GM12878 (cell line): ENCODE results near the gene EPHA1. TPM values are rescaled to one million over a fixed set of nuclear protein-coding genes. Genes with fewer than 3 reads are reported as not detected.

ENCODE experiments used
- ATAC-seq: fragments of 200-7000 bp; cut with Tn5 transposase; 3 replicates; pipeline ENCODE4 v1.9.1; 2020; ENCODE audit warnings: mild to moderate bottlenecking, moderate library complexity
- BruUV-seq: library from RNA; stranded (reverse); fragments of 400-500 nt; replicated peaks from 2 replicates; lab custom pipeline; 2021; lab: Mats Ljungman, UMichigan
- CTCF ChIA-PET: fragments of 300-600 bp; sonication (Branson Sonifier 250); formaldehyde crosslinking; extraction: SDS; loops from one replicate; lab custom pipeline; 2021; ENCODE audit warnings: inconsistent platforms; lab: Yijun Ruan, JAX
- POLR2A ChIA-PET: fragments of 350-600 bp; formaldehyde crosslinking; extraction: SDS; loops from one replicate; lab custom pipeline; 2021; ENCODE audit warnings: inconsistent platforms; lab: Charles Lee
- RAD21 ChIA-PET: fragments of 300-600 bp; sonication (Branson Sonifier 250); formaldehyde crosslinking; loops from one replicate; lab custom pipeline; 2023; ENCODE audit warnings: antibody characterized with exemption; ENCODE audit not compliant: unreplicated experiment; lab: Charles Lee
- SMC1A ChIA-PET: fragments of 300-600 bp; sonication (Branson Sonifier 250); formaldehyde crosslinking; loops from one replicate; lab custom pipeline; 2023; ENCODE audit not compliant: unreplicated experiment, uncharacterized antibody; lab: Charles Lee
- DNase-seq: peaks from one replicate; pipeline ENCODE4 v3.0.0-alpha.2; 2011; ENCODE audit warnings: low read depth, low spot score
- FAIRE-seq: peaks from 3 replicates; lab custom pipeline; 2011; peaks lifted over from hg19 to GRCh38; lab: Jason Lieb, UNC
- H2AFZ ChIP-seq: 2 replicates; pipeline ENCODE4 v1.6.0; 2011; ENCODE audit warnings: low read depth, low read length, control low read depth; ENCODE audit not compliant: control insufficient read depth
- H3K27ac ChIP-seq: 2 replicates; pipeline ENCODE4 v1.5.1; 2011; ENCODE audit warnings: control low read depth; ENCODE audit not compliant: control insufficient read depth, insufficient read depth
- H3K27me3 ChIP-seq, 2 experiments: replicated peaks in 1 of 2; 2 replicates each; pipeline versions ENCODE4 v1.6.0 to v1.6.1; 2011; ENCODE audit warnings: low read length in 1 of 2; ENCODE audit not compliant: control insufficient read depth in 2 of 2, insufficient read depth in 2 of 2
- H3K36me3 ChIP-seq, 2 experiments: 2 replicates each; pipeline ENCODE4 v1.5.1; 2011; ENCODE audit warnings: low read length in 1 of 2; ENCODE audit not compliant: control insufficient read depth in 2 of 2, insufficient read depth in 2 of 2
- H3K4me1 ChIP-seq: 2 replicates; pipeline ENCODE4 v1.6.1; 2011; ENCODE audit warnings: mild to moderate bottlenecking, low read length, moderate library complexity, mixed read lengths; ENCODE audit not compliant: control insufficient read depth, insufficient read depth
- H3K4me2 ChIP-seq: 2 replicates; pipeline ENCODE4 v1.6.0; 2011; ENCODE audit warnings: control low read depth; ENCODE audit not compliant: control insufficient read depth, insufficient read depth
- H3K4me3 ChIP-seq: fragments of 200-600 bp; sonication (generic); 2 replicates; pipeline ENCODE4 v1.5.1; 2016
- H3K79me2 ChIP-seq: 2 replicates; pipeline ENCODE4 v1.6.0; 2011; ENCODE audit warnings: low read length; ENCODE audit not compliant: control insufficient read depth, insufficient read depth
- H3K9ac ChIP-seq: 2 replicates; pipeline ENCODE4 v1.8.0; 2011; ENCODE audit warnings: low read length, control low read depth, mixed read lengths; ENCODE audit not compliant: control insufficient read depth, insufficient read depth
- H3K9me3 ChIP-seq: replicated peaks from 3 replicates; pipeline ENCODE4 v1.5.1; 2011; ENCODE audit warnings: mild to moderate bottlenecking, low read length; ENCODE audit not compliant: control insufficient read depth, insufficient read depth
- H4K20me1 ChIP-seq: 2 replicates; pipeline ENCODE4 v1.6.0; 2011; ENCODE audit not compliant: control insufficient read depth, insufficient read depth
- CHD4 ChIP-seq: fragments of 200-600 bp; sonication (generic); IDR thresholded peaks from 2 replicates; pipeline ENCODE4 v1.6.1; 2016; ENCODE audit warnings: mild to moderate bottlenecking
- E4F1 ChIP-seq: fragments of 450-650 bp; IDR thresholded peaks from 2 replicates; pipeline ENCODE4 v1.6.1; 2018; ENCODE audit warnings: borderline replicate concordance, mild to moderate bottlenecking; ENCODE audit not compliant: partially characterized antibody
- GATAD2B ChIP-seq: fragments of 450-650 bp; conservative IDR thresholded peaks from 2 replicates; pipeline ENCODE4 v1.6.1; 2017; ENCODE audit warnings: low read depth, mild to moderate bottlenecking, moderate library complexity
- IKZF1 ChIP-seq: fragments of 450-650 bp; conservative IDR thresholded peaks from 2 replicates; pipeline ENCODE4 v1.6.1; 2017; ENCODE audit warnings: antibody characterized with exemption, mild to moderate bottlenecking
- RELA ChIP-seq: fragments of 450-650 bp; IDR thresholded peaks from 2 replicates; pipeline ENCODE4 v1.8.0; 2014; ENCODE audit warnings: borderline replicate concordance; ENCODE audit not compliant: partially characterized antibody
- RELB ChIP-seq: fragments of 450-650 bp; IDR thresholded peaks from 2 replicates; pipeline ENCODE4 v1.6.1; 2017; ENCODE audit warnings: low read depth, mild to moderate bottlenecking, moderate library complexity
- STAT3 ChIP-seq: IDR thresholded peaks from 2 replicates; pipeline ENCODE4 v1.6.1; 2011; ENCODE audit warnings: low read depth, low read length, improper control_type of control experiment
- ZBED1 ChIP-seq: IDR thresholded peaks from 2 replicates; pipeline ENCODE4 v1.6.1; 2016; ENCODE audit warnings: borderline replicate concordance
- ZNF274 ChIP-seq: IDR thresholded peaks from one replicate; pipeline ENCODE4 v1.8.0; 2011; ENCODE audit not compliant: insufficient read length, insufficient read depth
- WGBS: methylation state at CpG from one replicate; pipeline ENCODE4 v1.1.6; 2016; ENCODE audit warnings: low lambda C conversion rate; ENCODE audit not compliant: insufficient replicate concordance, insufficient coverage; ENCODE audit errors: missing lambda C conversion rate; 5-methylcytosine and 5-hydroxymethylcytosine counted together
- in situ Hi-C: fragments of 300-500 bp; cut with MboI; formaldehyde crosslinking; loops from 9 replicates; pipeline ENCODE4 v1.14.3; 2018; ENCODE audit warnings: mixed read lengths
- intact Hi-C: fragments of 100-400 bp; cut with micrococcal nuclease; formaldehyde crosslinking; loops from one replicate; pipeline ENCODE4 v1.14.2; 2022; ENCODE audit not compliant: unreplicated experiment
- polyA plus RNA-seq, 11 experiments: library from polyadenylated mRNA; depleted of rRNA in 4 of 11; unstranded in 6 of 11; stranded (reverse) in 5 of 11; fragments of >200 nt; fragmentation: Nextera tagmentation in 4 of 11; fragmentation: Illumina TruSeq in 1 of 11; extraction: Ambion mirVana in 4 of 11; extraction: Trizol in 1 of 11; gene quantifications; 1 replicate in 1 of 11; 2 replicates in 10 of 11; pipeline versions ENCODE4 v1.2.1 to v1.2.3, GENCODE V29; 2011 to 2016; ENCODE audit warnings: inconsistent platforms in 2 of 11, missing spikeins in 2 of 11, low read depth in 1 of 11
- total RNA-seq, 4 experiments: library from RNA; depleted of rRNA in 3 of 4; stranded (reverse); fragments of >200 nt in 3 of 4; fragmentation: Illumina TruSeq in 1 of 4; extraction: Trizol in 1 of 4; gene quantifications; 2 replicates each; pipeline versions ENCODE4 v1.2.1 to v1.2.3, GENCODE V29; 2013 to 2021
- TF ChIP-seq, protein P1 (sequence below): fragments of 450-650 bp; IDR thresholded peaks from 2 replicates; pipeline ENCODE4 v1.6.1; 2018; ENCODE audit warnings: mild to moderate bottlenecking, low read depth, moderate library complexity; ENCODE audit not compliant: partially characterized antibody

Gene EPHA1
- total and polyA plus RNA-seq, 10 of the 15 experiments (the other 5 are each of a cell fraction or from before 2014, with no cell fraction given) = 0.11 to 0.35 (median 0.24) TPM; not detected in 6

DNA sequence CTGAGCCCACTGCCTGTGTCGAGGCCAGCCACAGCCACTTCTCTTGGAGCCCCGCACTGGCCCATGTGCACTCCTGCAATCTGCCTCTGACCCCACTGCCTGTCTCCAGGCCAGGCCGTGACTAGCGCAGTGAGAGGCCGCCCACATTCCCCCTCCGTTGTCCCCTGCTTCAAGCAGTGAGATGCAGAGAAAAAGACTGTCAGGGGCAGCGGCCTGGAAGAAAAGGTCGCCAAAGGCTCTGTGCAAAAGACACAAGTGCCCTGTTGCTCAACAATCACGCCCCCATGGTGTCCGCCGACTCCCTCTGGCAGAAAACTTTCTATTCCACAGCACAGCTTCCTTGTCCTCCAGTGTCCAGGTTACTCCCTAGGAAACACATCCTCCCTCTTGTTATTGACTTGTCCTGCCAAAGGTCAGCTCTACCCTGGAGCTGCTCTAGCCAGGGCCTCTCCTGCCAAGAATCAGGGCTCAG, 56.1 kb downstream of the EPHA1 start:
- Histone ChIP-seq H2AFZ (no peak overlapping the region), H3K4me2 (no peak overlapping the region), H3K4me3 (no peak overlapping the region), H3K27ac (no peak overlapping the region), H3K27me3 (peaks cover 3 to 4% of the 10 kb centered on the region in 2 experiments; a peak in 3 of 4 replicates), H3K4me1 (no peaks in the 10 kb centered on the region), H3K9ac (no peak overlapping the region), H3K9me3 (no peaks in the 10 kb centered on the region), H3K36me3 (no peaks in the 10 kb centered on the region), H3K79me2 (no peaks in the 10 kb centered on the region), H4K20me1 (no peaks in the 10 kb centered on the region)
- SMC1A ChIA-PET = no interaction called here
- CTCF ChIA-PET = no interaction called here
- no TSS peak for BruUV-seq
- intact Hi-C loops (no loop called here), in situ Hi-C loops (no loop called here)
- FAIRE-seq = no peak
- no peak for DNase-seq
- RAD21 ChIA-PET = no interaction called here
- ATAC-seq = no peak
- POLR2A ChIA-PET = no interaction called here
- no peak for TF ChIP-seq GATAD2B
- no peak for TF ChIP-seq STAT3
- no peak for TF ChIP-seq RELB
- no peak for TF ChIP-seq ZNF274
- no peak for TF ChIP-seq ZBED1
- TF ChIP-seq, protein P1, sequence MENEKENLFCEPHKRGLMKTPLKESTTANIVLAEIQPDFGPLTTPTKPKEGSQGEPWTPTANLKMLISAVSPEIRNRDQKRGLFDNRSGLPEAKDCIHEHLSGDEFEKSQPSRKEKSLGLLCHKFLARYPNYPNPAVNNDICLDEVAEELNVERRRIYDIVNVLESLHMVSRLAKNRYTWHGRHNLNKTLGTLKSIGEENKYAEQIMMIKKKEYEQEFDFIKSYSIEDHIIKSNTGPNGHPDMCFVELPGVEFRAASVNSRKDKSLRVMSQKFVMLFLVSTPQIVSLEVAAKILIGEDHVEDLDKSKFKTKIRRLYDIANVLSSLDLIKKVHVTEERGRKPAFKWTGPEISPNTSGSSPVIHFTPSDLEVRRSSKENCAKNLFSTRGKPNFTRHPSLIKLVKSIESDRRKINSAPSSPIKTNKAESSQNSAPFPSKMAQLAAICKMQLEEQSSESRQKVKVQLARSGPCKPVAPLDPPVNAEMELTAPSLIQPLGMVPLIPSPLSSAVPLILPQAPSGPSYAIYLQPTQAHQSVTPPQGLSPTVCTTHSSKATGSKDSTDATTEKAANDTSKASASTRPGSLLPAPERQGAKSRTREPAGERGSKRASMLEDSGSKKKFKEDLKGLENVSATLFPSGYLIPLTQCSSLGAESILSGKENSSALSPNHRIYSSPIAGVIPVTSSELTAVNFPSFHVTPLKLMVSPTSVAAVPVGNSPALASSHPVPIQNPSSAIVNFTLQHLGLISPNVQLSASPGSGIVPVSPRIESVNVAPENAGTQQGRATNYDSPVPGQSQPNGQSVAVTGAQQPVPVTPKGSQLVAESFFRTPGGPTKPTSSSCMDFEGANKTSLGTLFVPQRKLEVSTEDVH = no peak
- TF ChIP-seq RELA = no peak
- no peak for TF ChIP-seq CHD4
- no peak for TF ChIP-seq IKZF1
- no peak for TF ChIP-seq E4F1
- WGBS = 49% methylated on average over 10 of the region's 11 CpGs
